ENCODE measurements around the gene IL36A.

The IL36A gene

DNA sequence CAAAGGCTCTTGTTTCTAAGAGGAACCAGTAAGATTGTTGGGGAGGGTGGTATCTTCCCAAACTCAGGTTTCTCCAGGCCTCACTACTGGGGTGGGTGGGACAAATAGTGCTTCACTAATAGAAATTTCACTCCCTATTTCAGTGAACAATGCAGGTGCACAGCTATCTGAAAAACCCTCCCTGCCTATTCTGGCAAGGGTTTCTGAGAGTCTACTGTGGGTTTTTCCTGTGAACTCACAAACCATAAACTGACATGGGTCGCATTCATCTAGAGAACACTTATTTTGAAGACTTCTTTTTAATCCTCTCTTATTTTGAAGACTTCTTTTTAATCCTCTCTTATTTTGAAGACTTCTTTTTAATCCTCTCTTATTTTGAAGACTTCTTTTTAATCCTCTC is 4.4 kb downstream of the IL36A start:
- WGBS: 88% methylated on average over 1 of the region's 1 CpG
- Histone ChIP-seq H3K4me1 (ENCODE audit: insufficient read depth, low read length) (no peaks in the 10 kb centered on the region), H3K27me3 (ENCODE audit: insufficient read depth, low read length) (no peaks in the 10 kb centered on the region; the same call in none of the 2 replicates), H3K36me3 (ENCODE audit: insufficient read depth, low read length) (no peaks in the 10 kb centered on the region), H3K4me3 (ENCODE audit: low read length) (no peak overlapping the region), H3K9ac (ENCODE audit: low read depth, low read length) (no peak overlapping the region), H3K27ac (ENCODE audit: low read depth, low read length) (no peak overlapping the region), H3K9me3 (ENCODE audit: insufficient read depth, low read depth, low read length) (no peaks in the 10 kb centered on the region)

- Histone ChIP-seq H3K4me3 (ENCODE audit: low read length) (no peak overlapping the region), H3K27me3 (ENCODE audit: insufficient read depth, low read length) (no peaks in the 10 kb centered on the region; the same call in none of the 2 replicates)
These were observed 4.8 kb downstream of the IL36A start for GRCh38 chr2:113010088-113010487.

DNA sequence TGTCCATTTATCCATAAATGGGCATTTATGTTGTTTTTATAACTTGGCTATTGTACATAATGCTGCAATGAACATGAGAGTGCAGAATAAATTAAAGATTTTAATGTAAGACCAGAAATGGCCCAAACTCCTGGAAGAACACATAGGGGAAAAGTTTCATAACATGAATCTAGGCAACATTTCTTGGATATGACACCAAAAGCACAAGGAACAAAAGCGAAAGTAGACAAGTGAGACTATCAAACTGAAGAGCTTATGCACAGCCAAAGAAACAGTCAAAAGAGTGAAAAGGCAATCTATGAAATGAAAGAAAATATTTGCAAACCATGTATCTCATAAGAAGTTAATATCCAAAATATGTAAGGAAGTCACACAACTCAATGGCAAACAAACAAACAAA is 5.8 kb downstream of the IL36A start:
- H3K9ac ChIP-seq (ENCODE audit: low read depth, low read length): no peak overlapping the region
- H3K9me3 ChIP-seq (ENCODE audit: insufficient read depth, low read depth, low read length): no peaks in the 10 kb centered on the region
- H3K27me3 ChIP-seq (ENCODE audit: insufficient read depth, low read length): no peaks in the 10 kb centered on the region; the same call in none of the 2 replicates
- no peaks in the 10 kb centered on the region for H3K36me3 ChIP-seq (ENCODE audit: insufficient read depth, low read length)
- H3K4me3 ChIP-seq (ENCODE audit: low read length): no peak overlapping the region
- H3K4me1 ChIP-seq (ENCODE audit: insufficient read depth, low read length): no peaks in the 10 kb centered on the region
- 100% methylated on average over 1 of the region's 1 CpG for WGBS
- no peak overlapping the region for H3K27ac ChIP-seq (ENCODE audit: low read depth, low read length)

More at GRCh38 chr2:113010088-113010487, 4.8 kb downstream of the IL36A start:
- Histone ChIP-seq H3K9ac (ENCODE audit: low read depth, low read length) (no peak overlapping the region), H3K36me3 (ENCODE audit: insufficient read depth, low read length) (no peaks in the 10 kb centered on the region), H3K4me1 (ENCODE audit: insufficient read depth, low read length) (no peaks in the 10 kb centered on the region), H3K27ac (ENCODE audit: low read depth, low read length) (no peak overlapping the region), H3K9me3 (ENCODE audit: insufficient read depth, low read depth, low read length) (no peaks in the 10 kb centered on the region)
- WGBS: 58% methylated on average over 2 of the region's 2 CpGs

DNA sequence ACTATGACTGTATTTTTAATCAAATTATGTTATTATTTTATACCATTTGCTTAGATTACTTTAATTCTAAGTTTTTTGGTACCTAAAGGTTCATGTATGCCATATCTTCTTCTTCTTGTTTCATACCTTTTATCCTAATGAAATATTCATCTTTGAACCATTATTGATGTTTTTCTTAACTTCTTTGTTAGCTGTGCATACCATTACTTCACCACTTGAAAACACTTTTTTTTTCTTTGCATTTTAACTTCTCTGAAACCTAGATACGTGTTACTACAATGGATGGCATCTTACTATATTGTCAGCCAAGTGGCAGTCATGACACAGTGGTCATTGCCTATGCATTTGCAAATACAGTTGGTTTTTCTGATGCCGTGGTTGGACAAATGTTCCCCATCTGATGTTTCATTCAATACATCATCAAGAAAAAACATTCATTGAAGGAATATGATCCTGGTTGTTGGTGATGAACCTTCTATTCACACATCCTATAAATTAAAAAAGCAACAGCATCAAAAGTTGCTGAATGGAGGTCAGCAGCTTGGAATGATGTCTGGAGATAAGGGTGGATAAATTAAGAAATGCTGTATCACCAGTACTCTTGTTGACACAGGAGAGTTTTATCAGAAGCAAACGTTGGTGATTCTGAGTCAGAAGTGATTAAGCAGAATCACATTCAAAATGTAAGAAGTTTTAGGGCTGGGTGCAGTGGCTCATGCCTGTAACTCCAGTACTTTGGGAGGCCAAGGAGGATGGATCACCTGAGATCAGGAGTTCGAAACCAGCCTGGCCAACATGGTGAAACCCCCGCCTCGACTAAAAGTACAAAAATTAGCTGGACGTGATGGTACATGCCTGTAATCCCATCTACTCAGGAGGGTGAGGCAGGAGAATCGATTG is 7.4 kb downstream of the IL36A start:
- H3K36me3 ChIP-seq (ENCODE audit: insufficient read depth, low read length): no peaks in the 10 kb centered on the region
- H3K9me3 ChIP-seq (ENCODE audit: insufficient read depth, low read depth, low read length): no peaks in the 10 kb centered on the region; the same call in 1 of the 2 replicates
- no peak overlapping the region for H3K9ac ChIP-seq (ENCODE audit: low read depth, low read length)
- no peaks in the 10 kb centered on the region for H3K4me1 ChIP-seq (ENCODE audit: insufficient read depth, low read length)
- no peak overlapping the region for H3K27ac ChIP-seq (ENCODE audit: low read depth, low read length)
- H3K27me3 ChIP-seq (ENCODE audit: insufficient read depth, low read length): no peaks in the 10 kb centered on the region; the same call in none of the 2 replicates
- no peak overlapping the region for H3K4me3 ChIP-seq (ENCODE audit: low read length)
- WGBS: 88% methylated on average over 8 of the region's 8 CpGs

- H3K4me1 ChIP-seq (ENCODE audit: insufficient read depth, low read length): no peaks in the 10 kb centered on the region
- H3K9ac ChIP-seq (ENCODE audit: low read depth, low read length): no peak overlapping the region
- no peaks in the 10 kb centered on the region; the same call in 1 of the 2 replicates for H3K9me3 ChIP-seq (ENCODE audit: insufficient read depth, low read depth, low read length)
- H3K4me3 ChIP-seq (ENCODE audit: low read length): no peak overlapping the region
- H3K27me3 ChIP-seq (ENCODE audit: insufficient read depth, low read length): no peaks in the 10 kb centered on the region; the same call in none of the 2 replicates
- H3K36me3 ChIP-seq (ENCODE audit: insufficient read depth, low read length): no peaks in the 10 kb centered on the region
- 100% methylated on average over 2 of the region's 3 CpGs for WGBS
- H3K27ac ChIP-seq (ENCODE audit: low read depth, low read length): no peak overlapping the region
These were observed 8.0 kb downstream of the IL36A start for GRCh38 chr2:113013336-113013661.

DNA sequence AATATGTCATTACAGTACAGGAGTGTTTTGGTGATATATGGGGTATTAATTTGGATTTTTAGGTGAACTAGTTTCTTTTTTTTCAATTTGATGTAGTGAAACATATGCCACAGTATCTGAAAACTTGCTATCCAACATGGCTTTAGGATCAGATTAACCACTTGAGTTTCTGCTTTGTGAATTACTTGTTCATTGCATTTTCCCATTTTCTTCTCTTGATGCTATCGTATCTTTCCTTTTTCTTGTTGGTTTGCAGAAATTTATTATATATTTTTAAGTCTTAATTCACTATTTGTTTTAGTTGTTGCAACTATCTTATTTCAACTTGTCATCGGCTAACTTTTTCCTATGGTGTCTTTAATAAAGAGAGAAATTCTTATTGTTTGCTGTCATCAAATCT is 8.8 kb downstream of the IL36A start:
- H3K4me1 ChIP-seq (ENCODE audit: insufficient read depth, low read length): no peaks in the 10 kb centered on the region
- WGBS: no CpG with 5 or more reads among the region's 2 CpGs
- no peak overlapping the region for H3K27ac ChIP-seq (ENCODE audit: low read depth, low read length)
- no peaks in the 10 kb centered on the region; the same call in none of the 2 replicates for H3K27me3 ChIP-seq (ENCODE audit: insufficient read depth, low read length)
- no peak overlapping the region for H3K9ac ChIP-seq (ENCODE audit: low read depth, low read length)
- H3K36me3 ChIP-seq (ENCODE audit: insufficient read depth, low read length): no peaks in the 10 kb centered on the region
- no peak overlapping the region for H3K4me3 ChIP-seq (ENCODE audit: low read length)
- peaks cover 2% of the 10 kb centered on the region; the same call in 1 of the 2 replicates for H3K9me3 ChIP-seq (ENCODE audit: insufficient read depth, low read depth, low read length)

- no peak overlapping the region for H3K9ac ChIP-seq (ENCODE audit: low read depth, low read length)
- no peaks in the 10 kb centered on the region; the same call in none of the 2 replicates for H3K27me3 ChIP-seq (ENCODE audit: insufficient read depth, low read length)
- 60% methylated on average over 1 of the region's 1 CpG for WGBS
- H3K4me3 ChIP-seq (ENCODE audit: low read length): no peak overlapping the region
- no peaks in the 10 kb centered on the region for H3K36me3 ChIP-seq (ENCODE audit: insufficient read depth, low read length)
- no peak overlapping the region for H3K27ac ChIP-seq (ENCODE audit: low read depth, low read length)
- no peaks in the 10 kb centered on the region for H3K4me1 ChIP-seq (ENCODE audit: insufficient read depth, low read length)
- peaks cover 2% of the 10 kb centered on the region; the same call in 1 of the 2 replicates for H3K9me3 ChIP-seq (ENCODE audit: insufficient read depth, low read depth, low read length)
These were observed 9.8 kb downstream of the IL36A start for GRCh38 chr2:113015042-113015441.

DNA sequence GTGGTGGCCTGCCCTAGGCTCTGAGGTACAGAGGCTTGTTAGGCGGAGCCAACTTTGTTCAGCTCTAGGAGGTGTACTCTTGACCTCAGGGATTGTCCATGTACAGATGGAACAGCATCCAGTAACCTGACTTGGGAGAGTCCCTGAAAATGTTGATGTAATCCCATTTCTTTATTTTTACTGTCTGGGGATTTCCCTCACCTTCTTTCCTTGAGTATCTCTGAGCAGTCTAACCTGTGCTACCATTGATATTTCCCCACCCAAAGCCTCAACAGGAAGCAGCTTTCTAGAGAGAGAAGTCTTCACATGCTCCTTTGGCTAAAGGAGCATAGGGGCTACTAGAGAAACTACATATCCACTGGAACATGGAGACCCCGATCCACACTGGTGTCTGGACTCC is 10.4 kb downstream of the IL36A start:
- H3K9ac ChIP-seq (ENCODE audit: low read depth, low read length): no peak overlapping the region
- no peaks in the 10 kb centered on the region for H3K4me1 ChIP-seq (ENCODE audit: insufficient read depth, low read length)
- no peaks in the 10 kb centered on the region; the same call in 1 of the 2 replicates for H3K27me3 ChIP-seq (ENCODE audit: insufficient read depth, low read length)
- H3K9me3 ChIP-seq (ENCODE audit: insufficient read depth, low read depth, low read length): peaks cover 2% of the 10 kb centered on the region; the same call in 1 of the 2 replicates
- 95% methylated on average over 2 of the region's 2 CpGs for WGBS
- no peak overlapping the region for H3K4me3 ChIP-seq (ENCODE audit: low read length)
- no peak overlapping the region for H3K27ac ChIP-seq (ENCODE audit: low read depth, low read length)
- no peaks in the 10 kb centered on the region for H3K36me3 ChIP-seq (ENCODE audit: insufficient read depth, low read length)

GRCh38 chr2:113018509-113018908 is 13.2 kb downstream of the IL36A start:
- no peaks in the 10 kb centered on the region; the same call in 1 of the 2 replicates for H3K27me3 ChIP-seq (ENCODE audit: insufficient read depth, low read length)
- H3K9ac ChIP-seq (ENCODE audit: low read depth, low read length): no peak overlapping the region
- H3K36me3 ChIP-seq (ENCODE audit: insufficient read depth, low read length): no peaks in the 10 kb centered on the region
- WGBS: 75% methylated on average over 3 of the region's 3 CpGs
- H3K4me1 ChIP-seq (ENCODE audit: insufficient read depth, low read length): no peaks in the 10 kb centered on the region
- H3K4me3 ChIP-seq (ENCODE audit: low read length): no peak overlapping the region
- H3K27ac ChIP-seq (ENCODE audit: low read depth, low read length): no peak overlapping the region
- peaks cover 2% of the 10 kb centered on the region; the same call in 1 of the 2 replicates for H3K9me3 ChIP-seq (ENCODE audit: insufficient read depth, low read depth, low read length)

DNA sequence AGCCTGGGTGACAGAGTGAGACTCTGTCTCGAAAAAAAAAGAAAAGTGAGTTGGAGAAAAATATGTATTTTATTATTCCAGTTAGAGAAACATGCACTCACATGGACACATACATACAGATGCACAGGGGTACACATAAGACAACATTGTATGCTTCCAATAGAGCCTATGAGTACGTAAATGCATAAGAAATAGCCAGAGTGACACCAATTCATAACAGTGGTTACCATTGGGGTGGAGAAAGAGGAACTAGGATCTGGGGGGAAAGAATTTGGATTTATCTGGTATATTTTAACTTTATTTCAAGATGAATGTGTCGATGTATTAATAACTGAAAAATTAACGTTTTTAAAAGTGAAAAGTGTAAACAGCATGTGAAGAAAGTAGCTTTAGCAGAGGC is 16.1 kb downstream of the IL36A start:
- H3K4me3 ChIP-seq (ENCODE audit: low read length): no peak overlapping the region
- peaks cover 2% of the 10 kb centered on the region; the same call in 1 of the 2 replicates for H3K9me3 ChIP-seq (ENCODE audit: insufficient read depth, low read depth, low read length)
- no peaks in the 10 kb centered on the region; the same call in 1 of the 2 replicates for H3K27me3 ChIP-seq (ENCODE audit: insufficient read depth, low read length)
- no peak overlapping the region for H3K9ac ChIP-seq (ENCODE audit: low read depth, low read length)
- H3K36me3 ChIP-seq (ENCODE audit: insufficient read depth, low read length): no peaks in the 10 kb centered on the region
- no peak overlapping the region for H3K27ac ChIP-seq (ENCODE audit: low read depth, low read length)
- WGBS: 65% methylated on average over 4 of the region's 4 CpGs
- H3K4me1 ChIP-seq (ENCODE audit: insufficient read depth, low read length): no peaks in the 10 kb centered on the region

- Histone ChIP-seq H3K9ac (ENCODE audit: low read depth, low read length) (no peak overlapping the region), H3K4me1 (ENCODE audit: insufficient read depth, low read length) (0 out of 2 replicates have a peak, but pooled peaks cover 5% of the 10 kb centered on the region), H3K4me3 (ENCODE audit: low read length) (no peak overlapping the region), H3K27ac (ENCODE audit: low read depth, low read length) (no peak overlapping the region), H3K9me3 (ENCODE audit: insufficient read depth, low read depth, low read length) (no peaks in the 10 kb centered on the region), H3K27me3 (ENCODE audit: insufficient read depth, low read length) (no peaks in the 10 kb centered on the region; the same call in 1 of the 2 replicates), H3K36me3 (ENCODE audit: insufficient read depth, low read length) (no peaks in the 10 kb centered on the region)
- WGBS: 93% methylated on average over 2 of the region's 2 CpGs
These were observed 19.5 kb downstream of the IL36A start for GRCh38 chr2:113024764-113025163.

Data from HUES64 (cell line).